HG03354 (cell line): ENCODE measurements around the gene PDE4D.

Source experiments
- ATAC-seq: cut with Tn5 transposase; IDR thresholded peaks from one replicate; pipeline ENCODE4 v1.9.1; 2021; ENCODE audit warnings: mild to moderate bottlenecking; ENCODE audit not compliant: unreplicated experiment, poor library complexity, severe bottlenecking

The PDE4D gene

DNA sequence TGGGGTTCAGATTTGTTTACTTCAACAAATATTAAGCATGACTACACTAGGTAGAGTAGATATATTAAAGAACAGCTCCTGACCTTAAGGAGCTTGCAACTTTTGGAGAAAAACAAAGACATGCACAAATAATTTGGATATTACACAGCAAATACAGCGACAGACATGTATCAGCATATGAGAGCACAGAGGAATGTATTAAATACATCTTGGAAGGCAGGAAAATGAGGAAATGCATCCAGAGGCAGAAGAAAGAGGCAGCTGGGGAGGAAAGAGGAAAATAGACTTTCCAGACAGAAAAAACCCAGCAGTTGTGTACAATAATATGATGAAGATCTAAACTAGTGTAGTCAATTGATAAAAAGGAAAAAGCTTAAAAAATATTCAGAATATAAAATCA, 392.2 kb downstream of the PDE4D start:
- no peak for ATAC-seq

DNA sequence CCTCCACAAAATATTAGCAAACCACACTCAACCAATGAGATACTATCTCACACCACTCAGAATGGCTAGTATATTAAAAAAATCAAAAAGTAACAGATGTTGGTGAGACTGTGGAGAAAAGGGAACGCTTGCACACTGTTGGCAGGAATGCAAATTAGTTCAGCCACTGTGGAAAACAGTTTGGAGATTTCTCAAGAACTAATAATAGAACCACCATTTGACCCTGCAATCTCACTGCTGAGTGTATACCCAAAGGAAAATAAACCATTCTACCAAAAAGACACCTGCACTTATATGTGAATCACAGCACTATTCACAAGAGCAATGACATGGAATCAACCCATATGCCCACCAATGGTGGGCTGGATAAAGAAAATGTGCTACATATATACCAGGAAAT, 393.5 kb downstream of the PDE4D start:
- ATAC-seq = no peak

DNA sequence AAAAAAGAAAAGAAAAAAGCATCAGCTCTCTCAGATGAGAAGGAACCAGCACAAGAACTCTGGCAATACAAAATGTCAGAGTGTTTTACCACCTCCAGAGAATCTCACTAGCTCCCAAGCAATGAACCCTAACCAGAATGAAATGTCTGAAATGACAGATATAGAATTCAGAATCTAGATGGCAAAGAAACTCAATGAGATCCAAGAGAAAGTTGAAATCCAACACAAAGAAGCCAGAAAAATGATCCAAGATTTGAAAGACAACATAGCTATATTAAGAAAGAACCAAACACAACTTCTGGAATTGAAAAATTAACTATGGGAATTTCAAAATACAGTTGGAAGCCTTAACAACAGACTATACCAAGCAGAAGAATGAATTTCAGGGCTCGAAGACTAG, 396.3 kb downstream of the PDE4D start:
- ATAC-seq = no peak

DNA sequence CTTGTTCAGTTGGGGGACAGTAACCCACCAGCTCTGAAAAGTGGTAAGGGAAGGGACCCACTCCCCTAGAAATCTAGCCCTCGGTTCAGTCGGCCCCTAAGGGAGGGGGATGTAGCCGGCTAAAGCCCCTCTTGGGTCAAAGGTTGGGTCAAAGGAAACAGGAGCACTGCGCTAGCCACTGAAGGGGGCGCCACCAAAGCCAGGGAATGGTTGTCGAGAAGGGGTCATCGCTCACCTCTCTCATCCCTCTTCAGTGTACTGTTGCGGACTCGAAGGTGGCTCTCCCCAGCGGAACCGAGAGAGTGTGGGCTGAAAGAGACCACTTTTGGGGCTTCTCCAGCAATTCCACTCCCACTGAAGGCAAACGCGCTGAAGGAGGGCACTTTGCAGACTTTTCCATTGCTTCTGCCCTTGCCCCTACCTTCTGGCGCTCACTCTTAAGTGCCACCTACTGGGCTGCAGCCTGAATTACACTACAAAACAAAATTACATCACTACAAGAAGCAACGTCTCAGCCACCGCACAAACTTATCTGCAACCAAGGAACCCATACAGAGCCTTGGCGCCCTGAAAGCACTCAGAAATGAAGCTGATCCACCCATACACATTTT, 396.9 kb downstream of the PDE4D start:
- no peak for ATAC-seq

DNA sequence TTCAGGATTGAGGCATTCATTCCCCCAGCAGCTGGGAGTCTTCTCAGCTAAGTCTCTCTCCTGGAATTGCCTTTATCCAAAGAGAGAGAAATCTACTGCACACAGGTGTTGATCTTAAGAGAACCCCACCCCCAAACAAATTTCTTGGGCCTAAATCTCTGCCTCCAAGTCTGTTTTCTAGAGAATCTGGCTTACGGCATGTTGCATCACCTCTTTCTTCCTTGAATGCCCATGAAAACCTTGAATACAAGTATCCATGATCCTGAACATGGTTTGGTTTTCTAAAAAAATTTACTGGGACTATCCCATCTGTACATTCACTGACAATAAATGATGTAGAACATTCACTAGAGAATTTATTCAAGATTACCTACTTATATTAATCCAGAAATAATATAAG, 401.6 kb downstream of the PDE4D start:
- no peak for ATAC-seq

DNA sequence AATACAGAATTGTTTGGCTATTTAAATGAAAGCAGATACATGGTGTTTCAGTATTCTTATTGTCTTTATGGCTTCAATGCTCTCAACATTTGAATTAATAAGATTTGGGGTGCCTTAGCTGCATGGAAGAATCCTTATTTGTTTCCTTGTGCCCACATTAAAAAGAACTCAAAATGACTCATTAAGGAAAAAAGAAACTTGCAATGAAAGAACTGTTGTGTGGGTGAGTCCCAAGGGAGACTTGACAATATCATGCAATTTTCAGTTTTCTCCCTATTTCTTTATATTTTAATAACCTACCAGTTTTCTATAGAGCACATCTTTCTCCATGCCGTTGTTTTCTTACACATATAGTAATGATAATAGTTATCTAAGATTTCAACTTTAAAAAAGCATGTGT, 404.0 kb downstream of the PDE4D start:
- no peak for ATAC-seq

DNA sequence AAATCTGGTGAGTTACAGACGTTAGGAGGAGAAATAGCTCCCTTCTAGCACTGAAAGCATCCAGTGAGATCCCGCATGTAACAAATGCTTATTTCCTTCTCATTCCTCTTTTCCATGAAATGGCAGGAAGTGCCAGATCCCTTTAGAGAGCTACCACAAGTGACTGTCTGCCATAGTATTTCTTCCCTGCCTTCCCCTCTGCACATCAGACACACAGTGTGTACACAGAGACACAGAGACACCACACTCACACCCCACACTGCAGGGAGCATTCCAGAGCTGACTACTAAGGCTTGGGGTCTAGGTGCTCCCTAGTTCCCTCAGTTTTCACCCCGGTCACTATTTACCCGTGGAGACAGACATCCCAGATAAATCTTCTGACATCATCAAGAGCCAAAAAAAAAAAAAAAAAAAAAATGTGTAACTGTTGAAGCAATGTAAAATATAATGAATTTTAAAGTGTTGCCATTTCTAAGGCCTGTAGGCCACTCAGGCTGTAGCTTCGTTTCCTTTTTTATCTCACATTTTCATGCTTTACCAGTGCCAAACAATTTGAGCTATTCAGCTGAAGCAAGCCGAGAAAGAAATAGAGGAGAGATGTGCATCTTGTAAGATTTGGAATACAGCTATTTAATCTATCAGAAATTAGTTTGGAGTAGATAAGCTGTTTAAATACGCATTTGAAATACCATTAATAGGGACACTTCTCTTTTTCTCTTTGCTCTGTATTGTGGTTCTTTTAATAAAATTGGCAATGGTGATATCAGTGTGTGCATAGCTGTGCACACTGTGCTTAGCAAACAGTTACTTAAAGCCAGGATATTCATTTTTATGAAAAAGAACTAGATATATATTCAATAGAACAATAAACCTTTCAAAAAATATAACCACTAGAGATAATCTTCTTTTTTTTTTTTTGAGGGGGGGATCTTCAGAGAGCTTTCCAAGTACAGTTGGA, 405.5 kb downstream of the PDE4D start:
- ATAC-seq = no peak

DNA sequence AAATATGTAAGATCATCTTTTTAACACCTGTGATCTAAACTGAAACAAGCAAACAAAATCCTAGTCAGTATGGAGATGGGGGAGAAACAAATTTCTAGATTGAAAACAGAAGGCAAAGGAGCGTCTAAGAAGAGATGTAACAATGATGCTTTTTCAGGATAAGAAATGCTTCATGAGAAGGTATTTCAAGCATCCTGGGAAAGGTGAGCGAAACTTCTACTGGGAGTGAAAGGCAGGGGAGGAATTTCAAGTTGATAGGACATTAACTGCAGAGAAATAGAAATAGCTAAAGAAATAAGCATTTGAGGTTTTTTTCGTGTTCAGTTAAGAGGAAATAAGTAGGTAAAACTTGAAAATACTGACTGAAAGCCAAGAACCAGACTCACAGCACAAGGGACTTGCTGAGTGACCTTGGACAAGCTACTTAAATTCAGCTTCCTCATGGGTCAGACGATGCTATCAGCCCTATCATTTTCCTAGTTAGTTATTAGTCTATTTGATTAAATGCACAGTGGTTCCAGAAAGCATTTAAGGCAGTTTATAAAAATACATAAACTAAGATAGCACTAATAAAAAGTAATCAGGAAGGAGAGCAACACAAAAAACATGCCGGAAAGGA, 406.3 kb downstream of the PDE4D start:
- ATAC-seq = no peak

DNA sequence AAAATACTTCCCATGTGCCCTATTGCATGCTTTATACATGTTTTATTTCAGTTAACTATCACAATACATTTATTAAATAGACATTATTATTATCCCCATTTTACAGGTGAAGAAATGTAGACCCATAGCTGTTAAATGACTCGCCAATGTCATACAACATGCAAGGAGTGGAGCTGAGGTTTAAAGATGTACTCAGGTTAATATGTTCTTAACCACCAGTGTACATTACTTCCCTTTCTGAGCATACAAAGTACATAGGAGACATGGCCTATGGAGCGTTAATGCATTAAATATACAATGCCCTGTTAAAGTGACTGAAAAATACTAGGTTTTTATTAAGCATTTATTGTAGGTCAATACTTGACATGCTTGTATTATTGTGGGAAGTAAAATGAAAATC, 407.0 kb downstream of the PDE4D start:
- peak; percentile 66 for ATAC-seq

DNA sequence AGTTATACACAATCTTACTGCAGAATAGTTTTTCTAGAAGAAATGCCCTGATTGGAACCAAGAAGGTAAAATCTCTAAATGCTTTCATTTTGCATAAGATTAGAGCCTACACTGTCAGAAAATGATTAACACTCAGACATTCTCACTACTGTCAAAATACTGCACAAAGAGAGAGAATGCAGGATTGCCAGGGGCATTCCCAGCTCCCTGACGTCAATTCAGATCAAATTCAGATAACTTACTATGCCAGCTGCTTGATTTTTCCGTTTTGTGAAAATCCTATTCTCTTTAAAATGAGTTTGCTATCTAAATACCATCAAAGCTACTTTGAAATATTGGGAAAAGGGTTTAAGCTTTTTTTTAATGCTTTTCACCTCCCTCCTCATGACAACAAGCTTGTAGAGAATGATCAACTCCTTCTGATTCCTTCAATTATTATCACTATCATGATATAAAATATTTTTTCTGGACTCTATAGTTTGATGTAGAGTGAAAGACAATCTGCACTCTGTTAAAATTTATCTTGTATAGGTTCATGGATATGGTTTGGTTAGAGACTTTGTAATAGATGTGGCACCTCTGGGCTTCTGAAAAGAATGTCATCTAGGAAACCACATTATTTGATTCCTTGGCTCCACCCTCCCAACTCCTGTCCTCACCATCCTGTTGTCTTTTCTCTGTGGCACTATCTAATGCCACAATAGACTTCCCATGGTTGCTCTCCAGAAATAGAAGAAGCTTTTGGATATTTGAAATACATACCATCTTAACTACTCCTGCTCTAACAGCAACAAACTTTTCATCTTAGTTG, 407.7 kb downstream of the PDE4D start:
- peak; percentile 50 for ATAC-seq

DNA sequence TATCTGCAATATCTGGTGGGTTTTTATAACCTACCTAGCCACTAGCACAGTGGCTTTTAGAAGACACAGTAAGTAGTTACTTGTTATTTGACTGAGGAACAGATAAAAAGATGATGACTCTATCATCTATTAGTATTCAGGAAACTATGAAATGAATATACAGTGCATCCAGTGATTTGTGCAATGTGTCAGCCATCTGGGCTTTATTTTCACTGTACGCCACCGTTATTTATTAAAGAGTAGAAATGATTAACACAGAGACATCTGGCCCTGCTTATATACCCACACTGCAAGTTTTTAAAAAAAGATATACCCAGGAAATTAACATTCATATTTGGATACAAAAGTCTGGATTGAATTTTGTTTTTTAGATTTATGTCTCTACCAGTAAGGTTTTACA, 408.4 kb downstream of the PDE4D start:
- peak; percentile 48 for ATAC-seq

DNA sequence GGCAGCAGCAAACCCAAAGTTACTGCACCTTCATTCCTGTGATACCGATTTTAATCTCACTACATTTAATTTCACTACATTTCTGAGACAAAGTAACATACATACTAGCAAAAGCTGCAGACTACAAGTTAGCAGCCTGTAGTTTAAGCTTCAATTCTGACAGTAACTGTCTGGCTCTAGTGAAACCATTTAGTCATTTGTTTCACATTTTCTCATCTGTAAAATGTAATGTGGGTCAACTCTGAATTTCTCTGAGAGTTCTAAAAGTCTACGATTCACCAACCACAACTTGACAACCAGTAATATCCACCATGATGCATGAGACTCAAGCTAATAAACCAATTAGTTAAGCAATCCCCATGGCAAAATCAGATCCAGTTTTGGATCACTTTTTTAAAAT, 408.9 kb downstream of the PDE4D start:
- ATAC-seq = peak; percentile 40

DNA sequence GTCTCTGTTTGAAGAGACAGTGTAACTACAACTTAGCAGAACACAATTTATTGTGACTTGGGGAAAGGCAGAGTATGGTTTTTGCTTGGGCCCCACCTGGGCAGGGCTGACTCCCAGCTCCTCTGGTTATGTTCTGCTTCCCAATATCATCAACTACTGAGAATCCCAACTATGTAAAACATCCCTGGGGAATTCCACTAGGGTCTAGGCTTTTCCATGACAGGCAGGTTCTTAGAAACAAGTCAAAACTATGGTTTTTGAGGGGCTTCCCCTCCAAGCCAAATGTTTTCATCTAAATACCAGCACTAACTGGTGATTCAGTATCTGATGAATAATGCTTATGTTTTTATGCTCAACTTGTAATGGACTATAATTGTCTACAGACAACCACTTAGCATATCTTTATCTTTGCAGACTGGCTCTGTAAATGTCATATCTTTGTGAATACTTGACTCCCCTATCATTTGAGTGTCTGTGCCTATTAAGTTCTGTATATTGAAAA, 409.5 kb downstream of the PDE4D start:
- no peak for ATAC-seq

DNA sequence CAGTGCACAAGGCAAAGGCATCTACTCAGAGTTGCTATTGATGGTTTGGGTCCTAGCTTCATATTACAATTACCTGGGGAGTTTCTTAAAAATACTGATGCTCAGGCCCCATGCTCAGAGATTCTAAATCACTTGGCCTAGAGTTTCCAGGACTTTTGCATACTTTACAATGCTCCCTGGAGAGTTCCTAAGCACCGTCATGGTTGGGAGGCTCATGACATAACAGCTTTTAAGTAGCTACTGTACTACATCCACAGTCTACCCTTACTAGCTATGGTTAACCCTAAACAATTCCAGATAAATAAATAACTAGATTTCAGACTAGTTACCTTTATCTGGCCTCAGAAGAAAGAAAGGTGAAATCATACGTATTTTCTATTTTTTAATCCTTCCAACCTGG, 414.4 kb downstream of the PDE4D start:
- ATAC-seq = no peak

DNA sequence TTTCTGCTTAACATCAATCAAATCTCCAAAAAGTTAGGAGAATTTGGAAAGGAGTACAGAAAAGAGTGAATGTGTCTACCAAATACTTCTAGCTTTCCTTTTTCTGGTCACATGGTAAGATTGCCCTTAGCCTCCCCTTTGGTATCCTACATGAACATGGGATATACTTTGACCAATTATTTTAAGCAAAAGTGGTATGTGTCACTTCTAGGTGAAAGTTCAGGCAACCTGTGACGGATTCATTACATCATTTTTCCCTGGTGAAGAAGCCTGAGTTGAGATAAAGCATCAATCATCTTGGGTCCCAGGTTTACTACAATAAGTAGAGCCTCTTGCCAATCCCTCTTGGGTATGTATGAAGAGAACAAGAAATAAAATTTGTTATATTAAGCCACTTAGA, 419.2 kb downstream of the PDE4D start:
- ATAC-seq = no peak

DNA sequence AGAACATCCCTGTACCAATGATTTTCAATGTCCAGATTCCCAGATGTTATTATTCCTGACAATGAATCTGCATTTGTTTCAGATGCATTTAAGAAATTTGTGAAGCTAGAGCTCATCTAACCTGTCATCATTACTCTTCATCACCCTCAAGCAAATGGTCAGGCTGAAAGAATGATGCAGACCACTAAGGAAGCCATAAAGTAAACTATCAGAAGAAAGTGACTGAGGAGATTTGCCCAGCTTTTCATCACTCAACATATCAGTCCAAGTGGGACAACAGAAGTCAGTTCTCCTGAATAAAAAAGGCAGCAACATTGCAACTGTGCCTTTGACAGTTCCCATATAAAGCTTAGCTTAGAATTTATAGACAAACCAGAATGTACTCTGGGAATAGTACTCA, 419.9 kb downstream of the PDE4D start:
- ATAC-seq = no peak

DNA sequence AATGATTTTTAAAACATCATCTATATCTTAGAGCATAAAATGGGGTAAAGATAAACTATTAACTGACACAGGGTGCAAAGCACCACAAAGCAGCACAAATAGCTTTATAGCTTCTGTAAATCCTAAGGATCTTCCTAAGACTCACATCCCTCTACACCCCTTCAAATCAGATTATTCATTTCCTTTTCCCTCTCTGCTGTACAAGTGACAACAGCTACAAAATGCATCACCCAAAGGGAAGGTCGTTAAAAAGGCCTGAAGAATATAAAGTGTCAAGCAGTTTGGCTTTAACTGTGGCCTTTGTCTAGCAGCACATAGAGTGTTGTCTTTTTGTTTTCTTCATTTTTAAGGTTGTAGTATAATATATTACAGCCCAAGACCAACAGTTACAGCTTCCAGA, 422.1 kb downstream of the PDE4D start:
- ATAC-seq = no peak

DNA sequence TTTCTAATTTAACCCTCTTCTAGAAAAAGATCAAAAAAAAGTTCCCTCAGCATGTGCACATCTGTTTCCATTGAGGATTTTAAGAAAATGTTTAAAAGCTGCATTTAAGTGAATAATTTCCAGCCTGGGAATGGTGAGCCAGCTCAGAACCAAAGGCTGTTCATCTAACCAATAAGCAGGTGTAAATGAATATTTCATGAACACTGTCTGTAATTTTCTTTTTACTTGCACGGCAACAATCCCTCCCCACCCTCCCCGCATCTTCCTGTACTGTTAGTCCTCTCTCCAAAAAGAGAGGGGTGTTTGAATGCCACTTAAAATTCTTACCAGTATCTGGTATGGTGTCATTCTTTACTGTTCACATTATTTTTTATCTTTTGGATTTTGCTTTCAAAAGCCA, 425.6 kb downstream of the PDE4D start:
- ATAC-seq = no peak

DNA sequence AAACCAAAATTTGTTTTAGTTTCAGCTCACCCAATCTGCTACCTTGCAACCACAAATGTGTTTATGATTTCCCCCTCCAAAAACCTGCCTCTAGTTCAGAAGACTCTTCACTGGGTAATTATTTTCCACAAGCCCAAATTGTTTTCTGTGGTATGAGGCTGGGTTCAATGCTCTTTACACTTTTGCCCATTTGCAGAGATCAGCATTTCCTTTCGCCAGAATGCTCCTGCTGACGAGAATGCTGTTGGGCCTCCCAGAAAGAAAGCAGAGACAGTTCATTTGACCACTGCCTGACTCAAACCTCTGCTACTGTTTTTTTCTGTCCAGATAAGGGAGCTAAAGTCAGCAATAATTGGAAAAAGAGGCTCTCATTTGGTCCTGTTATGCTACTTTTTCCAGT, 427.3 kb downstream of the PDE4D start:
- ATAC-seq = no peak

DNA sequence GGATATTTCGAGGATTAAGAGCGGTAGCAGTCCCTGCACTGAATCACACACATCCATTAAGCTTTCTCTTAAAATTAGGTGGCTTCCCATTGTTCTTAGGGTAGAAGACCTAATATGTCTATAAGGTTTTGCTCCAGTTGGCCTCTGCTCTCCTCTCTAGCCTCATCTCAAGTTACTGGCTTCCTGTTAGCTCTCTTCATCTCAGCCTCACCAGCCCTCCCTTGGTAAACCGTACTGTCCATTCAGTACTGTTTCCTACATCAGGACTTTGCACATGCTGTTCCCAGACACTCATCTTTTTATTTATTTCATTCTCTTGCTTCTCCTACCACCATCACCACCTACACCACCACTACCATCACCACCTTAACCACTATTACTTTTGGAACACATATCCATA, 428.6 kb downstream of the PDE4D start:
- ATAC-seq = no peak
